B cell (primary cell): ENCODE results near the gene AUTS2. TPM values are rescaled to one million over a fixed set of nuclear protein-coding genes. Genes with fewer than 3 reads are reported as not detected.

Source experiments
- ATAC-seq: fragments of 200-7000 bp; cut with Tn5 transposase; one replicate; pipeline ENCODE4 v1.10.0; 2021; ENCODE audit warnings: low read depth, mild to moderate bottlenecking, moderate number of reproducible peaks, moderate library complexity
- CTCF ChIA-PET: fragments of 350-600 bp; sonication (Branson Sonifier 250); formaldehyde crosslinking; loops from one replicate; lab custom pipeline; 2021; ENCODE audit warnings: antibody characterized with exemption, inconsistent platforms; lab: Charles Lee
- POLR2A ChIA-PET: fragments of 350-600 bp; sonication (Branson Sonifier 250); formaldehyde crosslinking; loops from one replicate; lab custom pipeline; 2021; ENCODE audit warnings: antibody characterized with exemption; lab: Charles Lee
- DNase-seq: peaks from one replicate; pipeline ENCODE4 v3.0.0; 2013
- H2AFZ ChIP-seq: 2 replicates; pipeline ENCODE4 v1.6.1; 2012; ENCODE audit warnings: mild to moderate bottlenecking, low read depth, low read length; ENCODE audit not compliant: insufficient read depth, poor library complexity, severe bottlenecking
- H3K27ac ChIP-seq, 2 donors: 1 replicate in 1 of 2; 2 replicates in 1 of 2; pipeline ENCODE4 v1.5.1; 2012 to 2013; ENCODE audit warnings: low read length in 2 of 2, mild to moderate bottlenecking in 2 of 2, moderate library complexity in 1 of 2
- H3K27me3 ChIP-seq, 4 experiments: fragments of 200-600 bp in 1 of 4; sonication (generic) in 1 of 4; replicated peaks in 1 of 4; 1 replicate in 2 of 4; 2 replicates in 2 of 4; pipeline versions ENCODE4 v1.6.1 to v1.7.0; 2013 to 2016; ENCODE audit warnings: low read length in 3 of 4, mild to moderate bottlenecking in 2 of 4, mixed read lengths in 1 of 4, moderate library complexity in 1 of 4; ENCODE audit not compliant: insufficient read depth in 4 of 4, control insufficient read depth in 3 of 4; ENCODE audit errors: control extremely low read depth in 1 of 4
- H3K36me3 ChIP-seq, 2 experiments: replicated peaks in 1 of 2; 1 replicate in 1 of 2; 2 replicates in 1 of 2; pipeline versions ENCODE4 v1.6.1 to v1.7.1; 2013; ENCODE audit warnings: low read length in 1 of 2; ENCODE audit not compliant: insufficient read depth in 2 of 2, control insufficient read depth in 1 of 2; ENCODE audit errors: control extremely low read depth in 1 of 2, extremely low read depth in 1 of 2
- H3K4me1 ChIP-seq, 2 donors: fragments of 200-600 bp in 1 of 2; sonication (generic) in 1 of 2; 1 replicate in 1 of 2; 2 replicates in 1 of 2; pipeline versions ENCODE4 v1.5.1 to v1.6.1; 2013 to 2017; ENCODE audit warnings: low read length in 2 of 2; ENCODE audit not compliant: control insufficient read depth in 2 of 2, insufficient read depth in 2 of 2
- H3K4me2 ChIP-seq: replicated peaks from 2 replicates; pipeline ENCODE3; 2012; ENCODE audit warnings: mild to moderate bottlenecking, low read depth, low read length; ENCODE audit not compliant: poor library complexity, severe bottlenecking
- H3K4me3 ChIP-seq, 5 experiments: fragments of 200-600 bp in 1 of 5; sonication (generic) in 1 of 5; 1 replicate in 3 of 5; 2 replicates in 2 of 5; pipeline versions ENCODE4 v1.5.1 to v1.7.0; 2011 to 2016; ENCODE audit warnings: low read length in 4 of 5, mild to moderate bottlenecking in 4 of 5, low read depth in 2 of 5, control low read depth in 1 of 5, moderate library complexity in 1 of 5; ENCODE audit not compliant: insufficient read depth in 1 of 5; ENCODE audit errors: control extremely low read depth in 1 of 5, extremely low read depth in 1 of 5
- H3K79me2 ChIP-seq: fragments of 200-600 bp; sonication (generic); one replicate; pipeline ENCODE4 v1.6.0; 2016; ENCODE audit warnings: low read length; ENCODE audit not compliant: control insufficient read depth, insufficient read depth
- H3K9ac ChIP-seq: fragments of 200-600 bp; sonication (generic); 2 replicates; pipeline ENCODE4 v1.6.1; 2017; ENCODE audit warnings: mild to moderate bottlenecking, low read length, moderate library complexity
- H3K9me3 ChIP-seq, 3 donors: one replicate each; pipeline versions ENCODE4 v1.6.1 to v1.7.1; 2013; ENCODE audit warnings: low read length in 2 of 3; ENCODE audit not compliant: control insufficient read depth in 2 of 3, insufficient read depth in 1 of 3; ENCODE audit errors: control extremely low read depth in 1 of 3
- H4K20me1 ChIP-seq: 2 replicates; pipeline ENCODE4 v1.6.0; 2012; ENCODE audit warnings: mild to moderate bottlenecking, low read length; ENCODE audit not compliant: insufficient read depth, control insufficient read depth, poor library complexity, severe bottlenecking
- H3K27ac Mint-ChIP-seq: one replicate; pipeline ENCODE4 v1.8.0; 2021; ENCODE audit warnings: mixed read lengths
- H3K27me3 Mint-ChIP-seq: one replicate; pipeline ENCODE4 v1.8.0; 2021; ENCODE audit warnings: mixed read lengths
- H3K4me1 Mint-ChIP-seq: one replicate; pipeline ENCODE4 v1.8.0; 2021; ENCODE audit warnings: mixed read lengths
- H3K4me3 Mint-ChIP-seq: one replicate; pipeline ENCODE4 v1.8.0; 2021; ENCODE audit warnings: mixed read lengths
- H3K9me3 Mint-ChIP-seq: one replicate; pipeline ENCODE4 v1.8.0; 2022; ENCODE audit warnings: mixed read lengths; ENCODE audit not compliant: insufficient read depth
- EZH2 ChIP-seq: IDR thresholded peaks from 2 replicates; pipeline ENCODE4 v1.6.1; 2012; ENCODE audit warnings: borderline replicate concordance, low read depth, mild to moderate bottlenecking, moderate library complexity, low read length; ENCODE audit not compliant: insufficient read depth, poor library complexity, severe bottlenecking
- WGBS: methylation state at CpG from one replicate; pipeline ENCODE4 v1.1.5; 2013; ENCODE audit warnings: missing lambda C conversion rate; ENCODE audit not compliant: insufficient coverage; 5-methylcytosine and 5-hydroxymethylcytosine counted together
- intact Hi-C: fragments of 100-400 bp; cut with micrococcal nuclease; formaldehyde crosslinking; loops from one replicate; pipeline ENCODE4 v1.10.0; 2022
- polyA plus RNA-seq: library from polyadenylated mRNA; depleted of rRNA; stranded (reverse); fragments of >200 nt; gene quantifications from 2 replicates; pipeline ENCODE4 v1.2.3, GENCODE V29; 2012
- total RNA-seq, 2 donors: library from RNA; stranded (reverse); fragments of 120-200 nt in 1 of 2; gene quantifications; 1 replicate in 1 of 2; 2 replicates in 1 of 2; pipeline versions ENCODE4 v1.2.3 to v1.2.4, GENCODE V29; 2013 to 2022
- TF ChIP-seq, protein P1 (sequence below): fragments of 200-600 bp; IDR thresholded peaks from one replicate; pipeline ENCODE4 v1.8.0; 2022; ENCODE audit warnings: antibody characterized with exemption, mild to moderate bottlenecking

The AUTS2 gene
- total and polyA plus RNA-seq, 2 donors (not counting 1 experiment from before 2014, with no cell fraction given) = 22.3 to 35.0 TPM

DNA sequence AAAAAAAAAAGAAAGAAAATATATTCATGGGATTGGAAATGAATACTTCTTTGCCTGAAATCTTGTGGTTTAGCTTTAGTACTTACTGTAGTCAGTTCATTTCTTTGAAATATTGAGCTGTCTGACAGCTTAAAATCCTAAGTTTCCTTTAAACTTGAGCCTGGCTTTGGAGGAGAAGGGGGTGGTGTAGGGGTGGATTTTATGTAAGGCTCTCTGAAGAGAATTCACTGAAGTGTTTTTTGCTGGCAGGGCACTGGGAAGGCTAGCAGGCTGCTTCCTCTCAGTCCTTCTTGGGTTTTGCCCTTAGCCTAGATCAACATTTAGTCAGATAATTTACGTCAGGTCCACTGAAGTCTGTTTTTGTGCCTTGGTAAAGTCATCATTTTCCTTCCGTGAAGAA lies 516.5 kb downstream of the AUTS2 start:
- Mint-ChIP-seq H3K4me1 (peaks cover 4% of the 10 kb centered on the region), H3K27ac (no peak overlapping the region), H3K9me3 (no peaks in the 10 kb centered on the region), H3K27me3 (no peaks in the 10 kb centered on the region), H3K4me3 (no peak overlapping the region)
- TF ChIP-seq, protein P1, sequence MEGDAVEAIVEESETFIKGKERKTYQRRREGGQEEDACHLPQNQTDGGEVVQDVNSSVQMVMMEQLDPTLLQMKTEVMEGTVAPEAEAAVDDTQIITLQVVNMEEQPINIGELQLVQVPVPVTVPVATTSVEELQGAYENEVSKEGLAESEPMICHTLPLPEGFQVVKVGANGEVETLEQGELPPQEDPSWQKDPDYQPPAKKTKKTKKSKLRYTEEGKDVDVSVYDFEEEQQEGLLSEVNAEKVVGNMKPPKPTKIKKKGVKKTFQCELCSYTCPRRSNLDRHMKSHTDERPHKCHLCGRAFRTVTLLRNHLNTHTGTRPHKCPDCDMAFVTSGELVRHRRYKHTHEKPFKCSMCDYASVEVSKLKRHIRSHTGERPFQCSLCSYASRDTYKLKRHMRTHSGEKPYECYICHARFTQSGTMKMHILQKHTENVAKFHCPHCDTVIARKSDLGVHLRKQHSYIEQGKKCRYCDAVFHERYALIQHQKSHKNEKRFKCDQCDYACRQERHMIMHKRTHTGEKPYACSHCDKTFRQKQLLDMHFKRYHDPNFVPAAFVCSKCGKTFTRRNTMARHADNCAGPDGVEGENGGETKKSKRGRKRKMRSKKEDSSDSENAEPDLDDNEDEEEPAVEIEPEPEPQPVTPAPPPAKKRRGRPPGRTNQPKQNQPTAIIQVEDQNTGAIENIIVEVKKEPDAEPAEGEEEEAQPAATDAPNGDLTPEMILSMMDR = no peak
- no peak for TF ChIP-seq EZH2
- WGBS = 100% methylated on average over 1 of the region's 2 CpGs
- no peak overlapping the region for H3K9ac ChIP-seq
- no peak overlapping the region for H3K4me2 ChIP-seq
- H4K20me1 ChIP-seq = no peaks in the 10 kb centered on the region
- no peak overlapping the region for H3K27ac ChIP-seq
- no peaks in the 10 kb centered on the region for H3K27me3 ChIP-seq
- H3K9me3 ChIP-seq = peaks cover 0 to 2% (median 0%) of the 10 kb centered on the region in 3 donors
- no peak overlapping the region for H3K4me3 ChIP-seq
- CTCF ChIA-PET = no interaction called here
- no peaks in the 10 kb centered on the region for H3K79me2 ChIP-seq
- no peak for ATAC-seq
- intact Hi-C loops = no loop called here
- DNase-seq = no peak
- POLR2A ChIA-PET = no interaction called here
- H2AFZ ChIP-seq = no peak overlapping the region
- H3K4me1 ChIP-seq = no peaks in the 10 kb centered on the region
- peaks cover 0 to 11% of the 10 kb centered on the region in 2 experiments for H3K36me3 ChIP-seq

DNA sequence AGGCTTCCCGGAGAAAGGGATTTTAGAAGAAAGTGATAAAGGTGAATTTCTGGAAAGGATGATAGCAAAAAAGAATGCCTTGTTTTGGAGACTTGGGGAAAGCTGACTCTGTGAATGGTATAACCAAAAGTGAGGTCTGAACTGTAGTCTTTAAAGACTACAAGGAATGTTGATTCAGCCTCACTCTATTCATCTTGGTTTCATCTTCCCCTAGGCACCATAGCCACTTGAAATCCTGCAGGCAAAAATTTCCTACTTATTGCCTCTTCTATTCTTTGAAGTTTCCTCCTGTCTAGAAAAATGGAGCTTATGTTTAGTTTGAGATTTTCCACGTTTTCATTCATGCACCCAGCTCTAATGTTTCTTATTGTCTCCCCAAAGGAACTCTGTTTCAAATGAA lies 518.0 kb downstream of the AUTS2 start:
- intact Hi-C loops = no loop called here
- DNase-seq (no peak), ATAC-seq (no peak)
- Mint-ChIP-seq H3K4me1 (peaks cover 4% of the 10 kb centered on the region), H3K27ac (no peak overlapping the region), H3K27me3 (no peaks in the 10 kb centered on the region), H3K9me3 (peaks cover 4% of the 10 kb centered on the region), H3K4me3 (no peak overlapping the region)
- Histone ChIP-seq H4K20me1 (no peaks in the 10 kb centered on the region), H3K79me2 (no peaks in the 10 kb centered on the region), H3K27ac (no peak overlapping the region), H3K4me1 (no peaks in the 10 kb centered on the region), H3K27me3 (no peaks in the 10 kb centered on the region), H3K36me3 (peaks cover 4 to 22% of the 10 kb centered on the region in 2 experiments), H2AFZ (no peak overlapping the region), H3K9me3 (peaks cover 2 to 12% (median 8%) of the 10 kb centered on the region in 3 donors), H3K4me3 (no peak overlapping the region), H3K4me2 (no peak overlapping the region), H3K9ac (no peak overlapping the region)
- ChIA-PET CTCF (interaction anchor here (0.6 kb wide), 1 partner anchor 184 kb away, joined by 3 read pairs; no protein-coding TSS in a partner anchor), POLR2A (no interaction called here)
- TF ChIP-seq, protein P1 = no peak
- no peak for TF ChIP-seq EZH2
- WGBS = 90% methylated on average over 1 of the region's 2 CpGs
